GM12873 (cell line): ENCODE measurements around the gene EXOC3L2.

Source experiments
- TF ChIP-seq, protein P1 (sequence below): IDR thresholded peaks from 2 replicates; pipeline ENCODE4 v1.5.1; 2012; ENCODE audit warnings: low read depth, mild to moderate bottlenecking, moderate library complexity, low read length, control low read depth; ENCODE audit not compliant: insufficient read depth; ENCODE audit errors: missing control alignments

Gene EXOC3L2

DNA sequence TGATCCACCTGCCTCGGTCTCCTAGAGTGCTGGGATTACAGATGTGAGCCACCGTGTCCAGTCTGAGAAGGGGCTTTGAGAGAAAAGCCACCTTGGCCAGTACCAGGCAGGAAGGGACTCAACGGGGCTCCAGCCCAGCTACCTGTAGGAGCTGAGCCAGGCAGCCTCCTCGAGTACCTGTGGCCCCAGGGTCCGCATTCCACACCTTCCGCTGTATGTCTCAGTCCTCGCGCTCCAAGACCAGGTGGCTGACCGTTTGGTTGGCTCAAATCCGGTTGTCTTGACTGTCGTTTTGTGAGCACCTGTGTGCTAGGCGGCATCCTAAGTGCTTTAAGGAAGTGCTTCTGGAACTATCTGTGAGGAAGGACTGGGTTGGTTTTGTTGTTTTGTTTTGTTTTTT is 22.1 kb upstream of the EXOC3L2 start:
- TF ChIP-seq, protein P1, sequence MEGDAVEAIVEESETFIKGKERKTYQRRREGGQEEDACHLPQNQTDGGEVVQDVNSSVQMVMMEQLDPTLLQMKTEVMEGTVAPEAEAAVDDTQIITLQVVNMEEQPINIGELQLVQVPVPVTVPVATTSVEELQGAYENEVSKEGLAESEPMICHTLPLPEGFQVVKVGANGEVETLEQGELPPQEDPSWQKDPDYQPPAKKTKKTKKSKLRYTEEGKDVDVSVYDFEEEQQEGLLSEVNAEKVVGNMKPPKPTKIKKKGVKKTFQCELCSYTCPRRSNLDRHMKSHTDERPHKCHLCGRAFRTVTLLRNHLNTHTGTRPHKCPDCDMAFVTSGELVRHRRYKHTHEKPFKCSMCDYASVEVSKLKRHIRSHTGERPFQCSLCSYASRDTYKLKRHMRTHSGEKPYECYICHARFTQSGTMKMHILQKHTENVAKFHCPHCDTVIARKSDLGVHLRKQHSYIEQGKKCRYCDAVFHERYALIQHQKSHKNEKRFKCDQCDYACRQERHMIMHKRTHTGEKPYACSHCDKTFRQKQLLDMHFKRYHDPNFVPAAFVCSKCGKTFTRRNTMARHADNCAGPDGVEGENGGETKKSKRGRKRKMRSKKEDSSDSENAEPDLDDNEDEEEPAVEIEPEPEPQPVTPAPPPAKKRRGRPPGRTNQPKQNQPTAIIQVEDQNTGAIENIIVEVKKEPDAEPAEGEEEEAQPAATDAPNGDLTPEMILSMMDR: no peak

DNA sequence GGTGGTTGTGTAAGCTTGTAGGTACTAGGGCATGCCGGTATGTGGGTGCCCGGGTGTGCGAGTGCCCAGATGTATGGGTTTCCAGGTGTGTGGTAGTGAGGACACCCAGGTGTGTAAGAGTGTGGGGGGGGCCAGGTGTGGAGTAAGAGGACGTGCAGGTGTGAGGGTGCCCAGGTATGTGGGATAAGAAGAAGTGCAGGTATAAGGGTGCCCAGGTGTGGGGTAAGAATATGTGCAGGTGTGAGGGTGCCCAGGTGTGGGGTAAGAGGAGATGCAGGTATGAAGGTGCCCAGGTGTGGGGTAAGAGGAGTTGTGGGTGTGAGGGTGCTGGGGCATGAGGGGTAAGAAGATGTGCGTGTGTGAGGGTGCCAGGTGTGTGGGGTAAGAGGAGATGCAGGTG is 20.2 kb upstream of the EXOC3L2 start:
- TF ChIP-seq, protein P1: no peak

DNA sequence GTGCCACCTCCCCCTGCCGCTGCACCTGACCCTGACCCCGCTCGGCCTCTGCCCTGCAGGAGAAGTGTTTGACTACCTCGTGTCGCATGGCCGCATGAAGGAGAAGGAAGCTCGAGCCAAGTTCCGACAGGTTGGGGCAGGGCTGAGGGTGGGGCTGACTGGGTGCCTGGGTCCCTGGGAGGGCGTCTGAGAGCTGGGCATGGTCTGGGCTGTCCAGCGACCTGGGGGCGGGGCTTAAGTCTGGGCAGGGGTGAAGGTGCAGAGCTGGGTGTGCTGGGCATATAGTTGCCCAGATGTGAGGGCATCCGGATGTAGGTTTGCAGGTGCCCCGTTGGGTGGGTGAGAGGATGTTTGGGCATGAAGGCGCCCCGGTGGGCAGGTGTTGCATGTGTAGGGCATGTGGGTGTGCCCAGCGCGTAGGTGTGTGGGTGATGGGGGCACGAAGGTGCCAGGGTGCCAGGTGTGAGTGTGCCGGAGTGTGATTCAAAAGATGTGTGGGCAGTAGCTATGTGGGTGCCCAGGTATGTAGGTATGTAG is 19.6 kb upstream of the EXOC3L2 start:
- TF ChIP-seq, protein P1: no peak

DNA sequence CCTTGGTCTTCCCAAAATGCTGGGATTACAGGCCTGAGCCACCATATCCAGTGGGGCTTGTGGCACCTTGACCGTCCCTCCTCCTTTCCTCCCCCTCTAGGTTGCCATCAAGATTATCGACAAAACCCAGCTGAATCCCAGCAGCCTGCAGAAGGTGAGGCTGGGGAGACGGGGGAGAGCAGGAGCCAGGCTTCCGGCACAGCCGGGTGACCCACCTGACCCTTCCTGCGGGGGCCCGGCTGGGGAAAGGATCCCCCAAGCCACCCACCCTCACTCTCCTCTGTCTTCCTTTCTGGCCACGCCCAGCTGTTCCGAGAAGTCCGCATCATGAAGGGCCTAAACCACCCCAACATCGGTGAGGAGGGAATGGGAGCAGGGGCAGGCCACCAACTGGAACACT is 17.8 kb upstream of the EXOC3L2 start:
- TF ChIP-seq, protein P1: no peak

DNA sequence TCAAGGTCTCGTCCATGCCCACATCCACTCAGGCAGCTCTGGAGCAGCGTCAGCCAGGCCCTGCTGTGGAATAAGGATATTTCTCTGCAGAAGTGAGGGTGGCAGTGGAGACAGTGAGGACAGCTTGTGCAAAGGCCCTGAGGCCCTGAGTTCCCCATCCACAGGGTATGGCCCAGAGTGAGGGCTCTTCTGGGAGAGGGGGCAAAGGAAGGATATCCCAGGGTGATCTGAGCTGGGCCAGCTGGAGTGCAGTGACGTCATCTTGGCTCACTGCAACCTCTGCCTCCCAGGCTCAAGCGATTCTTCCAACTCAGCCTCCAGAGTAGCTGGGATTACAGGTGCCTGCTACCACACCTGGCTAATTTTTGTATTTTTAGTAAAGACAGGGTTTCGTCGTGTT is 17.4 kb upstream of the EXOC3L2 start:
- TF ChIP-seq, protein P1: no peak

DNA sequence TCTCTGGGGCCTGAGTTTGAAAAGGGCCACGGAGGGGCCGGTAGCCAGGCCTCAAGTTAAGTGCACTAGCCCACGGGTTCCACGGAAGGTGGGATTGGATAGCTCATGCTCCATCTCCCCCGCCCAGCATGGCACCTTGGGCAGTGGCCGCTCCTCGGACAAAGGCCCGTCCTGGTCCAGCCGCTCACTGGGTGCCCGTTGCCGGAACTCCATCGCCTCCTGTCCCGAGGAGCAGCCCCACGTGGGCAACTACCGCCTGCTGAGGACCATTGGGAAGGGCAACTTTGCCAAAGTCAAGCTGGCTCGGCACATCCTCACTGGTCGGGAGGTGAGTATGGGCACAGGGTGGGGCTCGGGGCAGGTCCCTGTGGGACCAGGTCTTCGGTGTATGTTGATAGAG is 13.7 kb upstream of the EXOC3L2 start:
- TF ChIP-seq, protein P1: no peak

DNA sequence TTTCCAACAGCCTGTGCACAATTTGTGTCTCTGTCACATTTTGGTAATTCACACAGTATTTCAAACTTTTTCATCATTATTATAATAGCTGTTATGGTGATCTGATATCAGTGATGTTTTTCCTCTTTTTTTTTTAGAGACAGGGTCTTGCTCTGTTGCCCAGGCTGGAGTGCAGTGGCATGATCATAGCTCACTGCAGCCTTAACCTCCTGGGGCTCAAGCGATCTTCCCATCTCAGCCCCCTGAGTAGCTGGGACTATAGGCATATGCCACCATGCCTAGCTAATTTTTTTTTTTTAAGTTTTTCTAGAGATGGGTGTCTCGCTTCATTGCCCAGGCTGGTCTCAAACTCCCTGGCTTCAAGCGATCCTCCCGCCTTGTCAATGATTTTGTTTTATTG is 11.6 kb upstream of the EXOC3L2 start:
- TF ChIP-seq, protein P1: no peak

DNA sequence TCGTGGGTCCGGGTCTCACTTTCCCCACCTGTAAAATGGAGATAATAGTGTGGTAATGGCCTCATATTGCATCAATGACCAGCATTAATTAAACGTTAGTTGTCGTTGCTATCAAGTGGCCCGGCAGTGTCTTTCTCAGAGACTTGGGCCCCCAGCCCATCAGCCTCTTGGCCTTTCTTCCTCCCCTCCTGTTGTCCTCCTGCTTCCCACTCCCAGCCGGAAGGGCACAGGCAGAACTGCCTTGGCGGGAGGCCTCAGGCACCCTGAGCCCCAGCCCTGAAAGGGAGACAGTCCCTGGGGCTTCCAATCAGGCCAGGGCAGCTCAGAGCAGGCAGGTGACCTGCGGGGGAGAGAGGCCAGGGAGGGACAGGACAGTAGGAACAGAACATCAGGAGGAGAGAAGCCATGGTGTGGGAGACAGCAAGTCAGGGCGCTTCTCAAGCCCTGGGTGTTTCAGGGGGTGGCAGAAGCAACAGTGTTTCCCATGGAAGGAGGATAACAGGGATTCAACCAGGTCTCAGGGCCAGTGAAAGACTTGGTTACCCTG is 10.5 kb upstream of the EXOC3L2 start:
- TF ChIP-seq, protein P1: no peak
